NOMO-1 treated with DMSO at 0.1 percent for 48 hours (cell line): ENCODE measurements around the gene PNPLA2.

ENCODE experiments used
- DNase-seq: peaks from one replicate; lab custom pipeline; 2025; ENCODE audit not compliant: unreplicated experiment; lab: John Stamatoyannopoulos, UW

PNPLA2 gene

DNA sequence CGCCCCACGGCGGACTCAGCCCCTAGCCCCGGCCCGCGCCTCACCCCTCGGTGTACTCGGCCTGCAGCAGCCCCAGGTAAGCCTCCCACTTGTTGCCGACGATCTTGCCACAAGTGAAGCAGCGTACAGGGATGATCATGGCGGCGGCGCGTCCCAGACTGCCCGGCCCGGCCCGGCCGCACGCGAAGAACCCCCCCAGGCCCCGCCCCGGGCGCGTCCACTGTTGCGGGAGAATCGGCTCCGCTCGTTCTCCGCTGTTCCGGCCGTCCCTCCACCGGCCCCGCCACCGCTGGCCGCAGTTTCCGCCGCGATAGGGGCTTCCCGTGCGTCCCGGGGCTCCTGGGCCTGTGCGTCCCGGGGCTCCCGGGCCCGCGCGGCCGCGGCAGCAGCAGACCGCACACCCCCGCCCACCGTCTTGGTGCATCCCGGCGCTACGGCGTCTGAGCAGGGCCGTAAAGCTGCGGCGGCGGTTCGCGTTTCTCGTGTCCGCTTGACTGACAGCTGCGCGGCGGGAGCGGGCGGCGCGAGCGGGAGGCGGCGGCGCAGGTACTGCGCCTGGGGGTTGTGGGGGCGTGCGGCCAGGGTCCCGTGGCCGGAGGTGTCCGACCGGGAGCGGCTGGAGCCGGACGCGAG is 23.8 kb downstream of the PNPLA2 start, which contains the start of the genes POLR2L and TSPAN4:
Gene POLR2L (minus strand): TSS at position 160 of the 633 bp plus-strand sequence. CDS start 21 bp downstream, at position 139.
Gene TSPAN4 (plus strand): TSS at position 483 of the 633 bp plus-strand sequence. CDS start 7,453 bp downstream, outside the sequence.
- peak; percentile 81 for DNase-seq

DNA sequence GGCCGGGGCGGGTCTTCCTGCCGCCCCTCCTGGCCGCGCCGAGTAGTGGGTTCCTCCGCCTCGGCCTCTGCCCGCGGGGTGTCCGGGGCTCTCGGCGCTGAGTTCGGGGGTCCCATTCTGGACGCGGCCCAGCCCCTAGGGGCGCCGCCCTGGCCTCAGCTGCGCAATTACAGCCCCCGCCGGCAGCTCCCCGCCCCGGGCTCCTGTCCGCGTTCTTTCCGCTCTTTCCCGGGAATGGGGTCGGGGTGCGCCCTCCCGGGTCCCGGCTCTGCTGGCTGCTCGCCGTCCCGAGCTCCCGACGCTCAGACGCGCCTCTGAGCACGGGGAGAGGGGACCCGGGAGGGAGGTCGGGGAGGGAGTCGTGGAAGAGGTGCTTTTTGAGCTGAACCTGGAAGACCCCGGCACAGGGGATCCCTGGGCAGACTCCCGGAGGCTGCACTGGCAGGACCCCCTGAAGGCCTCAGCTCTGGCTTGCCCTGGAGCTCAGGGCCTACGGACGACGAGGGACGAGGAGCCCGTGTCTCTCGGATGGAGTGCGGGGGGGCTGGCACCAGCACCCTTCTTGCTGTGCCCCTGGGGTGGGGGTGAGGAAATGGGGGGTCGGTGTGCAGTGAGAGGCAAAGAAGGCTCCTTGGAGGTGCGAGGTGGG is 24.5 kb downstream of the PNPLA2 start:
- DNase-seq, result no peak

DNA sequence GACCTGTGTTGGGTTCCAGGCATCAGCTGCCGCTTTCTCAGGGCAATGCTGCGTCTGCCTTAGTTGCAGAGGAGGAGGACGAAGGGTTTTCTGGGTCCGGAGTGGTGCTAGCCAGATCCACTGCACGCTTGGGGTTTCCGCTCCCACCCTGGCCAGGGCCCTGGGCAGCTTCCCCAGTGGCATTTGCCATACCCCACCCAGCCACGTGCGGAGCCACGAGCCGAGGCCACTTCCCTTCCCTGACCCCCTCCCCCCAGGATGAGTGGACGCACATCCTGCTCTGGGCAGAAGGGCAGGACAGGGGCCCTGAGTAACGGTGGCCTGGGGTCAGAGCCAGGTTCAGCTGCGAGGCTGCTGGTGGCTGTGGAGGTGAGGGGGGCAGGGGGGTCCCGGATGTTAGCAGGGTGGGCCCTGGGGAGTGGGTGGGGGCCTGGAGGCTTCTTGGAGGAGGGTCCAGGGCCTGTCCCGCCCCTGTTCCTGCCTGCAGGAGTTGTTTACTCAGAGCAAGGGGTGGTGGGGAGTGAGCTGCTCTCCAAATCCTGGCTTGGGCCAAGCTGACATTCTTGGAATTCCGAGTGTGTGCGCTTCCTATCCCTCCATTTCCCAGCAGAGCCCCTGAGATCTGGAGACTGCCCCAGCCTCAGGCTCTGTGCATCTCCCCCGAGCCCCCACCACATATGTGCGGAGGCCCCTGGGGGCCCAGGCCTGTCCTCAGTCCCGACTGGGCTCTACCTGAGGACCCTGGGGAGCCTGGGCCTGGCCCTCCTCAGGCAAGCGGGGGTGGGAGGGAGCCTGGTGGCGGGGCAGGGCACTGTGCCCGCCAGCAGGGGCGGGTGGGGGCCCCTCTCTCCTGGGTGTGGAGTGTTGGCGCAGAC is 25.3 kb downstream of the PNPLA2 start:
- DNase-seq, result no peak

DNA sequence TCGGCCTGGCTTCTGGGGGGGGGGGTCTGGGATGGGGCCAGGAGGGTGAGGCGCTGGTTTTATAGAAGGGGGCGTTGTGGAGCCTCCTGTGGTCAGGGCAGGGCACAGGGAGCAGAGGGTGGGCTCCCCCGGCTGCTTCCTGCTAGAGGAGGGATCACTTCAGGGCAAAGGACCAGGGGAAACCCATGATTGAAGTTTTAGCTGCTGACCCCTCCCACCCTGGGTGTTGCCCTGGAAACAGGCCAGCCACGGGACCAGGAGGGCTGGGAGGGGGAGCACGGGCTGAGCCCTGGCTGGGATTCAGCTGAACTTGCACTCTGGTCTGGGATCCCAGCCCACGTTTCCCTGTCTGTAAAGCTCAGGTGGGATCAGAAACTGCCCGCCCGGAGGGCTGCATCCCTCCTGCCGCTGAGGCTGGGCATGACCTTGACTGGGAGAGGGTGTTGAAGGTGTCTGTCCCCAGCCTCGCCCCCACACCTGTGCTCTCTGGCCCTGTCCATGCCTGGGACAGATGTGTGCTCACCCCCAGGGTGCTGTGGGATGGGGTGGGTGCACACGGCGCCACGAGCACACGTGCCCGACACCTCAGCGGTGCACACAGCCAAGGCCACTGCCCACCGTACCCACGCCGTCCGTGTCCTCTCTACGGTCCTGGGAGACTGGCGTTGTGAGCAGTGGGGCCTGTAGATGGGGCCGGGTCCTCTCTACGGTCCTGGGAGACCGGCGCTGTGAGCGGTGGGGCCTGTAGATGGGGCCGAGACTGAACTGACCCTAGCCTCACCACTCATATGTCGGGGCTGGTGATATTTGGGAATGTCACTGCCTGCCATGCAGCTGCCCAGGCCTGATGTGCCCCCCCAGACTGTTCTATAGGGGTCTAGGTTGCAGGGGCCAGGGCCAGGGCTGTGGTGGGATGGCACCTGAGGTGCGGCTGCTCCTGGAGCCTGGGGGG is 26.3 kb downstream of the PNPLA2 start:
- no peak for DNase-seq

DNA sequence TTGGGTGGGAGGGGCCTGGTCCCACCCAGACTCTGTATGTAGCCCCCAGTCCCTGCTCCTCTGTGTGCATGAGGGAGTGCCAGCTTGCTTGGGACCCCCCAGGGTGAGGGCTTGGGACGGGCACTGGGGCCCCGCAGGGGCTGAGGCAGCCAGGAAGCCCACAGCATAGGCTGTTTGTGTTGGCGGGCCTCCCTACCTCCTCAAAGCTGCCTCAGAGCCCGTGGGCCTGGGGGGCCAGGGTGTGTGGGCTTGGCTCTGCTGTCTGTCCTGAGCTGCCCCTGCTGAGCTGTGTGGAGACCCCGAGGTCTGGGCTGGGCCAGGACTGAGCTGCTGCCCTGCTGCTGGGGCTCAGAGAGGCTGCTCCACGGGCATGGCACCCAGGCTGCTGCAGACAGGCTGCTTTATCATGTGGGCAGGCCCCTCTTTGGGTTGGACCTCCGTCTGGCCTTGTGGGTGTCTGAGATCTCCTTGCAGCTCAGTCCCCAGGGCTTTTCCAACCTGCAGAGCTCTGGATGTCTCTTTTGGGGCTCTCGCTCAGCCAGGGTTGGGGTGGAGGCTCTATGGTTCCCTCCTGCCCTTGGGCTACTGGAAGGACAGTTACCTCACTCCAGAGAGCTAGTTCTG is 27.3 kb downstream of the PNPLA2 start:
- DNase-seq, result no peak

DNA sequence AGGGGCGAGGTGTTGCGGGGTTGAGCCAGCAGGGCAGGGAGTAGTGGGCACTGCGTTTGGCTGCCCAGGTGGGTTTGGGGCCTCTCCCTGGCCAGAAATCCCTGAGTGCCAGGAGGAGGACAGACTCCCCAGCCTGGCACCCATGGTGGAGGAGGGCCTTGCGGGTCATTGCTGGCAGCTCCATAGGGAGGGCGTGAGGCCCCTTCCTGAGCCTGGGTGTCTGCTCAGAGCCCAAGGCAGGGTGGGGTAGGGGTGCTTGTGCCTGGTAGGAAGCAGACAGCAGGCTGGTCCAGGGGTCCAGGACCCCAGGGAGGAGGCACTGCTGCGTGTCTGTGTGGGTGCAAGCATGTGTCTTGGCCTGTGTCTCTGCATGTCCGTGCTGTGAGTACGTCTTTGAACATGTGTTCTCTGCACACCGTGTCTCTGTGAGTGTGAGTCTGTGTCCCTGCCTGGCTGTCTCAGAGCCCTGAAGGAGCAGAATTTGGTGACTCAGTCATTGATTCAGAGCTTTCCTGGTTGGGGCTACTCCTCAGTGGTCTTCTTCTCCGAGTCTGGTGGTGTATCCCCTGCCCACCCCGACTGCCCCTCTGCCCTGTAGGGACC is 27.9 kb downstream of the PNPLA2 start:
- DNase-seq, result no peak

DNA sequence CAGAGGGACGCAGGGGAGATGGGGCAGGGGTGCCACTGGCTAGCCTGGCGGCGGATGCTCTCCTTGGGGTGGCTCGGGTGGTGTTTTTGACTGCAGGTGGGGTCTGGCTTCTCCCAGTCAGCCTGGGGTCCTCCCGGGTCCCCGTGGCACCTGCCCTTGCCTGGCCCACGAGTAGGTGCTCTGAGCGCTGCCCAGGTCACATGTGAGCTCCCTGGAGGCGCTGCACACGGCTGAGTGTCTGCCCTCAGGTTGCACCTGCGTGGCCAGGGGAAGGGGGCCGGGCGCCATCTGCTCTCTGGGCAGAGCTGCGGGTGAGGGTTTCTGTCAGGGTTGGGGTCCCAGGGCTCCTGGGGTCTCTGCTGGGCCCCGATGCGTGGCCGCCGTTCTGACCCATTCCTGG is 29.2 kb downstream of the PNPLA2 start:
- no peak for DNase-seq

DNA sequence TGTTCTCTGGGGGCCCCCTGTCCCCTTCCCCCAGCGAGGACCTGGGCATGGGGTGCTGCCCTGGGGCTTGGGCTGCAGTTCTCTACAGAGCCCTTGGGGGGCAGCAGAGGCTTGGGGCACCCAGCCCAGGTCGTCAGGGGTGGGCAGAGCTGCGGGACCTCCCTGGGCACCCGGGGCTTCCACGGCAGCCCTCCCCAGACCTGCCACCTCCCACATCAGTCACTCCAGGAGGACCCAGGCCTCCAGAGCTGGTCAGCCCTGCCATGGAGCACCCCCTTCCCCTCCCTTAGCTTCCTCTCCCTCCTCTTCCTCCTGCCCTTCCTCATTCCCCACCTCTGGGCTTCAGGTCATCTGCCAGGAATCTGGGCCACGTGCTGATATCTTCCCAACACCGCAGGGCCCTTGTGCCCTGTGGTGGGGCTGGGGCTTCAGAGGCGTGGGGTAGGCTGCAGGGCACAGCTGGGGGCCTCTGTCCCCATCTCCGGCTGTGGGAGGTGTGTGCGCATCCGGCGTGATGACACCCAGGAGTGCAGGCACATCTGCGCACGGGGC is 29.7 kb downstream of the PNPLA2 start:
- no peak for DNase-seq

DNA sequence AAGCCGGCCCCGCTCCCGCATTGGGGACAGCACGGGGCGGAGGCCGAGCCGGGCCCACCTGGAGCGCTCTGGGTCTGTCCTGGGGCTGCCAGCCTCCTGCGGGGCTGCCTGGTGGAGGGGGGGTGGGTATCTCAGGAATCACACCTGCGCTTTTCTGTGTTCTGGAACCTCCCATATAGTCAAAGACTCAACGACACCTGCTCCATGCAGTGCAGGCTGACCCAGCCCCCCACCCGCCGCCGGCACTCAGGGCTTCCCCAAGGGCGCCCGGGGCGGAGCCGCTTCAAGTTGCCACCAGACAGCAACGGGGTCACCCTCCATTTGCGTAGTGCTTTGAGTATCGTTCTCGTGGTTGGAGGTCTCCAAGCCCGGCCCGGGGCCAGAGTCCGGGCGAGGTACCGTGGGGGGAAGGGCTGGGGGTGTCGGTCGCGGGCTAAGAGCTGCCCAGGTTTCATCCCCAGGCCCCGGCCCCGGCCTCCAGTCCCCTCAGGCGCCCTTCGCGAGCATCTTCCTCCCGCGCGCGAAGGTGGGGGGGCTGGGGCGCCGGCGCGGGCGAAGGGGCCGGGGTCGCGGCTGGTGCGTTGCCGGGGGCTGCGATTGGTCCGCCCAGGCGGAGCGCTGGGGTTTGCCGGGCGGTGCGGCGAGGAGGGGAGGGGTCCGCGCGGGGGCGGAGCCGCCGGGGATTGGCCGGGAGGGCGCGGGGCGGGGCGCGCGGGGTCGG is 30.6 kb downstream of the PNPLA2 start:
- DNase-seq, result no peak

DNA sequence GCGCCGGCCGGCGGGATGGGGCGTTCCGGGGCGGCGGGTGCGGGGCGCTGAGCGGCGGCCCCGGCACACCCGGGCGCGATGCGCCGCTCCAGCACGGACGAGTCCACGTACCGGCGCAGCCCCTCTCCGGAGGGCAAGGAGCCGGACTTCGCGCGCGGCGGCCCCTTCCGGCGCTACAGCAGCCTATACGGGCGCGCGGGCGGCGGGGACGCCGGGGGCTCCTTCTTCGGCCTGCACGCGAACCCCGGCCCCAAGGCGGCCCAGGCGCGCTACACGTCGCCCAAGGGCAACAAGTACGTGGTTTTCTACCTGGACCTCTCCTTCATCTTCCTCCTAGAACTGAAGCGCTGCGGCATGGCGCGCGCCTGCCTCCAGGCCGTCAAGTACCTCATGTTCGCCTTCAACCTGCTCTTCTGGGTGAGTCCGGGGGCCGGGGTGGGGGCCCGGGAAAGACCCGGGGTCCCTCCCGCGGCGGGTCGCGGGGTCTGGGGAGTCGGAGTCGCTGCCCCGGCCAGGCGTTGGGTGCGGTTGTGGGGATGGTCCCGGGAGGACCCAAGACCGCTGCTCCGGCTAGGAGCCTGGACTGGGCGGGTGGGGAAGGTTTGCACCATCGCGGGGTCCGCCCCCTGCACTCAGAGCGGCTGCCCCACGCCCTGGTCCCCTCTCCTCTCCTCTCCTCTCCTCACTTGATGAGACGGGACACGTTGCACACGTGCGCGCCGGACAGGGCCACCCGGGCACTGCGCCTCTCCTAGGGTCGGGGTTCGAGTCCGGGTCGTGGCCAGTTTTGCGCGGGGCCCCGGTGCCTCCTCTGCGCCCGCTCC is 31.4 kb downstream of the PNPLA2 start:
- DNase-seq, result no peak

DNA sequence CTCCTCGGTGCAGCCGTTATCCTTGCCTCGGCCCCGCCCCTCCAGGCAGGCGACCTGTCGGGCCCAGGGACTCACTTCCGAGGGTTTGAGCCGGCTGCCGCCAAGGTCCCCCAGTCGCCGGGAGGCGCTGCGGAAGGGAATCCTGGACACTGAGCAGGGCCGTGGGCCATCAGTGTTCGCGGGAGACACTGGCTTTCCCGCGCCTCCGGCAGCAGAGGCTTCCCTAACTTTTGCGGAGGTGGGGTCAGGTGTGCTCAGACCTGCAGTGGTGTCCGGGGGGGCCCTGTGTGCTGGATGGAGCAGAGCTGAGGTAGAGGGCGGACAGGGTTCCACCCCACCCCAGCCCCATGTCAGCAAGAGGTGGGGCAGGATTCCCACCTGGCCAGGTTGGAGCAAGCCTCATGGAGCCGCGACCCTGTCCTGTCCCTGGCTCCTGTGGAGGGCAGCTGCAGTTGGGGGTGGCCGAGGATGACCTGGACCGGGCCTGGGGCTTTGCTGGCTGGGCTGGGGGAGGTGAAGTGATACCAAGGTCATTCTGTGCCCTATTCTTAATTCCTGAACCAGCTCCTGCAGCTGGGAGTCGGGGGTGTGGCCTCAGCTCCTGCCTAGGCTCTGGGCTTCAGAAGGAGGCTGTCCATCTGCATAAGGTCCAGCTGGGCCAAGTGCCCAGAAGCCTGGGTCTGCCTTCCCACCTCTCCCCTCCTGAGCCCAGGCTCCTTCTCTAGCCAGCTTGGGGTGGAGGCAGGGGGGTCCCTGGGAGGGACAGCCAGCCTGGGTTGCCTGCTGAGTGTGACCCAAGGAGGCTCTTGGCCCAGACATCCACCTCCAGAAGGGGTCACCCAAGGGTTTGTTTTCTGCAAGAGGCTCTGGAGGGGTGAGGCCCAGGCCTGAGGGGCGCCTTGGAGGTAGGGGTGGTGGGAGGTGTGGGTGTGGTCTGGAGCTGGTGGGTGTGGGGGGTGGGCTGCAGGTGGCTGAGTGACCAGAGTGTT is 32.4 kb downstream of the PNPLA2 start:
- DNase-seq, result no peak

DNA sequence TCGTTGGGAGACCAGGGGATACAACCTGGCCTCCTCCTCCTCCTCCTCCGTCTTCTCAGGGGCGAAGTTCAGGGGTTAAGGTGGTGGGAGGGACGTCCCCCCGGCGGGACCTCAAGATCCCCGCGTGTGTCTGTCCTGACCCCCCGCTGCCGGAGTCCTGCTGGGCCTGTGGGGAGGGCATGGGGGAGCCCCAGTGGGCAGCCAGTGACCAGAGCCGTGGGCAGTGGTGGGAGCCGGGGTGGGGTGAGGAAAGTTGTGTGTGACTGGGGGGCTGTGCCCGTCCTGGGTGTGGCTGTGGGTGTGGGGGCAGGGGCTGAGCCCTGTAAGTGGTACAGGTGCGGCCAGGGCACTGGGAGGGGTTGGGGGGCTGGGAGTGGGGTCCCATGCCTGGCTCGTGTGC is 34.0 kb downstream of the PNPLA2 start:
- DNase-seq, result no peak

DNA sequence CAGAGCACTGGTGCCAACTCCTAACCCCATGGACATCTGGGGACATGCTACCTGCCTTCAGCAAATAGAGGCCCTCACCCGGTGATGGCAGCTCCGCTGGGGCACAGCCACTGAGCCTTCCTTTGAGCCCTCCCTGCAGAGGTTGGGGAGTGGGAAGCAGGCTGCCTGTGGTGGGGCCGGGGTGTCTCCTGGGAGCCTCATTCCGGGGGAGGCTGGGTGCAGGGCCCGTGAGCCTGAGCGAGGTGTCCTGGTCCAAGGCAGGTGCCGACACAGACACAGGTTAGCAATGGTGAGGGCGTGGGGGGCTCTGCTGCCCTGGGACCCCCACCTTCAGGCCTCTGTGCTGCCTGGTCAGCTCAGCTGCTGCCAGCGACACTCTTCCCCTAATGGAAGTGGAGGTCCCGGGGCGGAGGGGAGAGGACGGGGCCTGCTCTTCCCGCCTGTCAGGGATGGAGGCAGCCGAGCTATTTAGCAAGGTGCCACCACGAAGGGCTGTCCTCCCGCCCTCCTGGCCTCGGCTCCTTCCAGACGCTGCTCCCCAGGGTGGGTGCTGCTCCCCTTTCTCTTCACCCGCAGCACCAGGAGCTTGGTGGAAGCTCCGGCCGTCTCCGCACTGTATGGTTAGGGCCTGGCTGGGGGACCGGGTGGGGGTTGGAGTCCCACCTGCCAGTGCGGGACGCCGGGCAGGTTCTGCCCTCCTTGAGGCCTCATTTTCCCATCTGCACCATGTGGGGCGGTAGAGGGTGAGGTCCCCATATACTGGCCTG is 35.2 kb downstream of the PNPLA2 start:
- DNase-seq, result no peak

DNA sequence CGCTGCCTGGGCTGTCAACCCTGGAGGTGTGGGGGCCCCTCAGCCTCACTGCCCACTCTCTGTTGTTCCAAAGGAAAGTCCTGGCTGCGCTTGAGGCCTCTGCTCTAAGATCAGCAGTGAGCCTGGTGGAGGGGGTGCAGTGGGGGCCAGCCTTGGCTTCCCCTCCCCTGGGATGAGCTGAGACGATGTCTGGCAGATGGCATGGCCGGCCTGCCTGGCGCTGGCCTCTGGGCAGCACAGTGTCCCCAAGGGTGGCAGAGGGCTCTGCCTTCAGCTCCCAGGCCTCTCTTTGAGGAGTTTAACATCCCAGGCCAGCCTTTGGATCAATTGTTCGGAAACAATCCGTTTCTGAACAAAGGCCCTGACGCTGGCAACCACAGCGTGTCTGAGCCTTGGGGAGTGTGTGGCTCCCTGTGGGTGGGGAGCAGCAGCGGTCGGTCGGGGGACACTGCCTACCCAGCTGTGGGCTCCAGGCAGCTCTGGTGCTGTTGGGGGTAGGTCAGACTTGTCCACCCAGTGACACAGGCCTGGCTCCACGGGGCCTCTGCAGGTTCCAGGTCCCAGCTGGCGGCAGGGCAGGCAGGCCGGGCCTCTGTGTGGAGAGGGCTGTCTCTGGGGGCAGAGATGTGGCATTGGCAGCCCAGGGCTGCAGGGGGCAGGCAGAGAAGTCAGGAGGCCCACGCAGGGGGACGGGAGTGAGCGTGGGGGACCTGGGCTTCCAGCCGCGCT is 36.1 kb downstream of the PNPLA2 start:
- DNase-seq, result no peak

DNA sequence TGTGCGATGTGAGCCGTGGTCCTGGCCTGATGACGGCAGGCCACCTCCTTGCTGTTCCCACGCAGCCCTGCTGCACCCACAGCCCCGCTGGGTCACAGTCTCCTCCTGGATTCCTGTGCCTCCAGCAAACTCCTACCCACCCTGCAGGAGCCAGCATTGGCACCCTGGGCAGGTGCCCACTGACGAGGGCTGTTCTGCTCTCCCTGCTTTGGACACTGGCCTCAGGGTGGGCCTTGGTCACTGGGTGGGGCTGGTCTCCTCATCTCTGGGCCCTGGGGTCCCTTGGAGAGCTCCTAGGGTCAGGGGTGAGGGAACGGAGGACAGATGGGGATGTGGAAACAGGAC is 36.6 kb downstream of the PNPLA2 start:
- no peak for DNase-seq

DNA sequence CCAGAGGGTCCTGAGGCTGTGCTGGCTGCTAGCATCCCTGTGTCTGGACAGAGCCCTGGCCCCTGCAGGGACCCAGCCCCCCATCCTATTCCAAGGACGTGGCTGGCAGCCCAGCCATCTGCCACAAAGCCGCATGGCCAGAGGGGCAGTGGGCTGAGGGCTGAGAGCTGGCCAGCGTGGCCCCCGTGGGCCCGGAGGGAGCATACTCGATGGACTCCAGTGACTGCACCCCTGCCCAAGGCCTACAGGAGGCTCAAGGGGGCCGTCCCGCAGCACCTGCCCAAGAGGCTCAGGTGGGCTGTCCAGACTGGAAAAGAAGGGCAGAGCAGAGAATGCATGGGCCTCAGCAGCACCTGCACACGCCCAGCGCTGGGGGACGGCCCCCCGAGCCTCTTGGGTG is 37.1 kb downstream of the PNPLA2 start:
- DNase-seq, result no peak
